ENCODE measurements around the gene FASTKD3.

The FASTKD3 gene

DNA sequence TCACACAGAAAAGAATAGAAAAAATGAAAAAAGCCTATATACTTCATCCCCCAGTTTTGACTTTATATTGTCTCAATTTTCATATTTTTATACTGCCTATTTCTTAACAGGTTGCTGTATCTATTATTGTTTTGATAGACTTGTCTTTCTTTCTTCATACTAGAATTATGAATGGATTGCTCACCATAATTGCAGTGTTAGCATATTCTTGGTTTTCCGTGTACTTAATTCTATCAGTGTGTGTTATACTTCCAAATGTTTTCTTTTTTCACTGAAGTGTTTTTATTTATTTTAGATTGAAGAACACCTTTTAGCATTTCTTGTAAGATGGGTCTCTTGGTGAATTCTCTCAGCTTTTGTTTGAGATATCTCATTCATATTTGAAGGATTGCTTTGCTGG lies 38.8 kb upstream of the FASTKD3 start:
- TF ChIP-seq, protein P1, sequence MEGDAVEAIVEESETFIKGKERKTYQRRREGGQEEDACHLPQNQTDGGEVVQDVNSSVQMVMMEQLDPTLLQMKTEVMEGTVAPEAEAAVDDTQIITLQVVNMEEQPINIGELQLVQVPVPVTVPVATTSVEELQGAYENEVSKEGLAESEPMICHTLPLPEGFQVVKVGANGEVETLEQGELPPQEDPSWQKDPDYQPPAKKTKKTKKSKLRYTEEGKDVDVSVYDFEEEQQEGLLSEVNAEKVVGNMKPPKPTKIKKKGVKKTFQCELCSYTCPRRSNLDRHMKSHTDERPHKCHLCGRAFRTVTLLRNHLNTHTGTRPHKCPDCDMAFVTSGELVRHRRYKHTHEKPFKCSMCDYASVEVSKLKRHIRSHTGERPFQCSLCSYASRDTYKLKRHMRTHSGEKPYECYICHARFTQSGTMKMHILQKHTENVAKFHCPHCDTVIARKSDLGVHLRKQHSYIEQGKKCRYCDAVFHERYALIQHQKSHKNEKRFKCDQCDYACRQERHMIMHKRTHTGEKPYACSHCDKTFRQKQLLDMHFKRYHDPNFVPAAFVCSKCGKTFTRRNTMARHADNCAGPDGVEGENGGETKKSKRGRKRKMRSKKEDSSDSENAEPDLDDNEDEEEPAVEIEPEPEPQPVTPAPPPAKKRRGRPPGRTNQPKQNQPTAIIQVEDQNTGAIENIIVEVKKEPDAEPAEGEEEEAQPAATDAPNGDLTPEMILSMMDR (IDR thresholded peaks at IDR 0.05; ENCODE audit: control insufficient read depth, extremely low read depth, insufficient read depth) = no peak
- no peak for DNase-seq (ENCODE audit: low read depth)
- H3K4me3 ChIP-seq (ENCODE audit: low read depth, low read length) = no peak overlapping the region

GRCh38 chr5:7904170-7904569 lies 35.3 kb upstream of the FASTKD3 start:
- H3K4me3 ChIP-seq (ENCODE audit: low read depth, low read length) = no peak overlapping the region
- no peak for DNase-seq (ENCODE audit: low read depth)
- TF ChIP-seq, protein P1 (IDR thresholded peaks at IDR 0.05; ENCODE audit: control insufficient read depth, extremely low read depth, insufficient read depth) = no peak

DNA sequence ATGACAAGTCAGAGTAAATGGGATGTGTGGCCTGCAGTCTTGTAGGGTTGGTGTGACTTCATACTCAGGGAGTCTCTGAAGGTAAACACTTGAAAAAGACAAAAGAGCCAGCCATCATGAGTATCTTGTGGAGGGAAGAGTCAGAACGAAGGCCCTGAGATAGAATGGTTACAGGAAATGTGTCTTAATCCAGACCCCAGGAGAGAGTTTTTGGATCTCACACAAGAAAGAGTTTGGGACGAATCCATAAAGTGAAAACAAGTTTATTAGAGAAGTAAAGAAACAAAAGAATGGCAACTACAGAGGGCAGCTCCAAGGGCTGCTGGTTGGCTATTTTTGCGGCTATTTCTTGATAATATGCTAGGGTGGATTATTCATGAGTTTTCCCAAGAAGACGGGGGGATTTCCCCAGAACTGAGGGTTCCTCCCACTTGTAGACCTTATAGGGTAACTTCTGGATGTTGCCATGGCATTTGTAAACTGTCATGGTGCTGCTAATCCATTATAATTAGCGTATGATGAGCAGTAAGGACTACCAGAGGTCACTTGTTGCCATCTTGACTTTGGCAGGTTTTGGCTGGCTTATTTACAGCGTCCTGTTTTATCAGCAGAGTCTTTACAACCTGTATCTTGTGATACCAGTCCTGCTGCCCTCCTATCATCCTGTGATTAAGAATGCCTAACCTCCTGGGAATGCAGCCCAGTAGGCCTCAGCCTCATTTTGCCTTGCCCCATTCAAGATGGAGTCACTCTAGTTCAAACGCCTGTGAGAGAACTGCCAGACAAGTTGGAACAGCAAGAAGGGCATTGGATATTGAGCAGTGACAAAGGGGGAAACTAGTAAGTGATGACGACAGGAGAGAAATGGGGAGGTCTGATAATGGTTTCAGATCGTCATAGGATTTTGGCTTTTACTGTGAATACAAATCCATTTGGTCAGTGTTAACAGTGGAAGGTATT lies 34.1 kb upstream of the FASTKD3 start:
- TF ChIP-seq, protein P1 (IDR thresholded peaks at IDR 0.05; ENCODE audit: control insufficient read depth, extremely low read depth, insufficient read depth) = no peak
- no peak overlapping the region for H3K4me3 ChIP-seq (ENCODE audit: low read depth, low read length)
- DNase-seq (ENCODE audit: low read depth) = no peak

GRCh38 chr5:7902201-7902600 lies 33.4 kb upstream of the FASTKD3 start:
- H3K4me3 ChIP-seq (ENCODE audit: low read depth, low read length) = no peak overlapping the region
- no peak for DNase-seq (ENCODE audit: low read depth)
- TF ChIP-seq, protein P1 (IDR thresholded peaks at IDR 0.05; ENCODE audit: control insufficient read depth, extremely low read depth, insufficient read depth) = no peak

DNA sequence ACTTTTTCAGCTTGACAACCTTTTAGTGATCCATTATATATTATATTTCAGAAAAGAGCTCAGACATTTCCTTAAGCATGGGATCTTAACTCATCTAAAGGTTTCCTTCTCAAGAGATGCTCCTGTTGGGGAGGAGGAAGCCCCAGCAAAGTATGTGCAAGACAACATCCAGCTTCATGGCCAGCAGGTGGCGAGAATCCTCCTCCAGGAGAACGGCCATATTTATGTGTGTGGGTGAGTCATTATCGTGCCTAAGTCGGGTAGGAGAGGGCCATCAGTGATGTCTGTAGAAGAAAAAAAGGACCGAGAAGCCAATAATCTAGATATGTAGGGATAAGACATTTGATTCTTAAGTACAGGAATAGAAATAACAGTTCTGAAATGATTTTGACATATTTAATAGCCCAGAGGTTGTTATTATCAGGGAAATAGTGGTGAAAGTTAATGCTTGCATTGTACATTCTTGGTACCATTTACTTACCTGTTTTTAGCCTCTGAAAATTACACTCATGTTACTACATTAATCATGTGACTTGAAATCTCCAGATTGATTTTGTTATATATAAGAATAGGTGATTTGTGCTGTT lies 28.3 kb upstream of the FASTKD3 start:
- H3K4me3 ChIP-seq (ENCODE audit: low read depth, low read length) = no peak overlapping the region
- TF ChIP-seq, protein P1 (IDR thresholded peaks at IDR 0.05; ENCODE audit: control insufficient read depth, extremely low read depth, insufficient read depth) = peak; percentile 74
- no peak for DNase-seq (ENCODE audit: low read depth)

DNA sequence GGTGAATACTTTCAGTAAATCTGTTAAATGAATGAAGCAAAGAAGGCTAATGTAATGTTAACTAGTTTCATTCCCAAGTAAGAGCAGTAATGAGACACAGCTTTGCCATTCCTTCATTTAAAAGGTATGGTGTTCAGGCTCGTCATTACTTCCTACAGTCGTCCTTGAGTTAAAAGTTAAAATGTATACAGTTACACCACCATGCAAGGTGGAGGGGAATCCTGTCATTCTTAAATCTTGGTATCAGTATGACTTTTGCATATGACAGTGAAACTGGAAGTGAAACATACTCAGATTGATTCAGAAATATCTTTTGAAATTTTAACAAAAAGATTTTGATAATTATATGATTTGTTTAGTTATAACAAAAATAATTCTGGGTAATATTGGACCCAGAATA lies 26.0 kb upstream of the FASTKD3 start:
- TF ChIP-seq, protein P1 (IDR thresholded peaks at IDR 0.05; ENCODE audit: control insufficient read depth, extremely low read depth, insufficient read depth) = no peak

More for the DNA sequence above, 26.0 kb upstream of the FASTKD3 start:
- DNase-seq (ENCODE audit: low read depth) = no peak
- H3K4me3 ChIP-seq (ENCODE audit: low read depth, low read length) = no peak overlapping the region
